NB4 (cell line): ENCODE data around the gene MRPL21.

Source experiments
- CTCF ChIP-seq: IDR thresholded peaks from one replicate; pipeline ENCODE4 v1.5.1; 2012; ENCODE audit warnings: low read depth, low read length
- MYC ChIP-seq: IDR thresholded peaks from 2 replicates; pipeline ENCODE4 v1.6.1; 2011; ENCODE audit warnings: low read depth, low read length
- POLR2A ChIP-seq: IDR thresholded peaks from 2 replicates; pipeline ENCODE4 v1.6.1; 2011; ENCODE audit warnings: mild to moderate bottlenecking; ENCODE audit not compliant: insufficient read length; ENCODE audit errors: extremely low read depth

GRCh38 chr11:68948496-68948895, 44.9 kb upstream of the MRPL21 start:
- TF ChIP-seq POLR2A = no peak
- TF ChIP-seq CTCF = no peak
- no peak for TF ChIP-seq MYC
